ENCODE data around the gene ZCCHC10.

Gene ZCCHC10

GRCh38 chr5:133062276-133062675, 35.9 kb upstream of the ZCCHC10 start:
- Histone ChIP-seq H4K20me1 (ENCODE audit: insufficient read depth, low read length) (no peaks in the 10 kb centered on the region), H3K9ac (ENCODE audit: low read length) (no peak overlapping the region)

GRCh38 chr5:133059621-133060020, 33.3 kb upstream of the ZCCHC10 start:
- TF ChIP-seq, protein P1, sequence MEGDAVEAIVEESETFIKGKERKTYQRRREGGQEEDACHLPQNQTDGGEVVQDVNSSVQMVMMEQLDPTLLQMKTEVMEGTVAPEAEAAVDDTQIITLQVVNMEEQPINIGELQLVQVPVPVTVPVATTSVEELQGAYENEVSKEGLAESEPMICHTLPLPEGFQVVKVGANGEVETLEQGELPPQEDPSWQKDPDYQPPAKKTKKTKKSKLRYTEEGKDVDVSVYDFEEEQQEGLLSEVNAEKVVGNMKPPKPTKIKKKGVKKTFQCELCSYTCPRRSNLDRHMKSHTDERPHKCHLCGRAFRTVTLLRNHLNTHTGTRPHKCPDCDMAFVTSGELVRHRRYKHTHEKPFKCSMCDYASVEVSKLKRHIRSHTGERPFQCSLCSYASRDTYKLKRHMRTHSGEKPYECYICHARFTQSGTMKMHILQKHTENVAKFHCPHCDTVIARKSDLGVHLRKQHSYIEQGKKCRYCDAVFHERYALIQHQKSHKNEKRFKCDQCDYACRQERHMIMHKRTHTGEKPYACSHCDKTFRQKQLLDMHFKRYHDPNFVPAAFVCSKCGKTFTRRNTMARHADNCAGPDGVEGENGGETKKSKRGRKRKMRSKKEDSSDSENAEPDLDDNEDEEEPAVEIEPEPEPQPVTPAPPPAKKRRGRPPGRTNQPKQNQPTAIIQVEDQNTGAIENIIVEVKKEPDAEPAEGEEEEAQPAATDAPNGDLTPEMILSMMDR (IDR thresholded peaks at IDR 0.05; ENCODE audit: low read length), result no peak
- no peak for TF ChIP-seq EZH2 (IDR thresholded peaks at IDR 0.05; ENCODE audit: borderline replicate concordance, low read length)
- Histone ChIP-seq H3K4me3 (ENCODE audit: low read depth, low read length, poor library complexity, severe bottlenecking) (no peak overlapping the region), H3K4me1 (ENCODE audit: insufficient read depth, low read length, severe bottlenecking) (peaks cover 34% of the 10 kb centered on the region), H4K20me1 (ENCODE audit: insufficient read depth, low read length) (no peaks in the 10 kb centered on the region), H3K9me3 (ENCODE audit: low read length) (no peaks in the 10 kb centered on the region), H3K9ac (ENCODE audit: low read length) (no peak overlapping the region), H3K4me2 (ENCODE audit: low read length) (no peak overlapping the region), H3K79me2 (ENCODE audit: insufficient read depth, low read length) (peaks cover 98% of the 10 kb centered on the region), H3K36me3 (ENCODE audit: insufficient read depth, low read length) (peaks cover 44% of the 10 kb centered on the region), H3K27me3 (ENCODE audit: insufficient read depth, low read length) (no peaks in the 10 kb centered on the region), H2AFZ (ENCODE audit: low read length) (no peak overlapping the region), H3K27ac (ENCODE audit: low read depth, low read length, poor library complexity, severe bottlenecking) (no peak overlapping the region), H3F3A (ENCODE audit: insufficient read depth, low read length) (no peaks in the 10 kb centered on the region), H3K9me2 (ENCODE audit: low read depth, low read length) (no peaks in the 10 kb centered on the region)

More at GRCh38 chr5:133062276-133062675, 35.9 kb upstream of the ZCCHC10 start:
- H3K9me3 ChIP-seq (ENCODE audit: low read length), result no peaks in the 10 kb centered on the region
- peaks cover 62% of the 10 kb centered on the region for H3K36me3 ChIP-seq (ENCODE audit: insufficient read depth, low read length)
- H3K79me2 ChIP-seq (ENCODE audit: insufficient read depth, low read length), result peaks cover 88% of the 10 kb centered on the region
- no peak overlapping the region for H3K27ac ChIP-seq (ENCODE audit: low read depth, low read length, poor library complexity, severe bottlenecking)
- no peak overlapping the region for H3K4me3 ChIP-seq (ENCODE audit: low read depth, low read length, poor library complexity, severe bottlenecking)
- no peaks in the 10 kb centered on the region for H3K27me3 ChIP-seq (ENCODE audit: insufficient read depth, low read length)
- TF ChIP-seq, protein P1 (IDR thresholded peaks at IDR 0.05; ENCODE audit: low read length), result no peak
- TF ChIP-seq EZH2 (IDR thresholded peaks at IDR 0.05; ENCODE audit: borderline replicate concordance, low read length), result no peak
- no peak overlapping the region for H2AFZ ChIP-seq (ENCODE audit: low read length)
- H3K4me2 ChIP-seq (ENCODE audit: low read length), result no peak overlapping the region
- H3K9me2 ChIP-seq (ENCODE audit: low read depth, low read length), result no peaks in the 10 kb centered on the region
- peaks cover 12% of the 10 kb centered on the region for H3K4me1 ChIP-seq (ENCODE audit: insufficient read depth, low read length, severe bottlenecking)
- no peaks in the 10 kb centered on the region for H3F3A ChIP-seq (ENCODE audit: insufficient read depth, low read length)

GRCh38 chr5:133056891-133057290, 30.5 kb upstream of the ZCCHC10 start:
- H3K9ac ChIP-seq (ENCODE audit: low read length), result no peak overlapping the region
- no peaks in the 10 kb centered on the region for H3K9me3 ChIP-seq (ENCODE audit: low read length)
- no peaks in the 10 kb centered on the region for H3F3A ChIP-seq (ENCODE audit: insufficient read depth, low read length)
- H3K36me3 ChIP-seq (ENCODE audit: insufficient read depth, low read length), result peaks cover 43% of the 10 kb centered on the region
- H3K79me2 ChIP-seq (ENCODE audit: insufficient read depth, low read length), result peaks cover 99% of the 10 kb centered on the region
- no peaks in the 10 kb centered on the region for H3K27me3 ChIP-seq (ENCODE audit: insufficient read depth, low read length)
- no peak for TF ChIP-seq EZH2 (IDR thresholded peaks at IDR 0.05; ENCODE audit: borderline replicate concordance, low read length)
- TF ChIP-seq, protein P1 (IDR thresholded peaks at IDR 0.05; ENCODE audit: low read length), result no peak
- H3K4me1 ChIP-seq (ENCODE audit: insufficient read depth, low read length, severe bottlenecking), result peaks cover 48% of the 10 kb centered on the region
- no peak overlapping the region for H2AFZ ChIP-seq (ENCODE audit: low read length)
- no peaks in the 10 kb centered on the region for H3K9me2 ChIP-seq (ENCODE audit: low read depth, low read length)
- no peak overlapping the region for H3K4me2 ChIP-seq (ENCODE audit: low read length)
- no peak overlapping the region for H3K27ac ChIP-seq (ENCODE audit: low read depth, low read length, poor library complexity, severe bottlenecking)
- no peaks in the 10 kb centered on the region for H4K20me1 ChIP-seq (ENCODE audit: insufficient read depth, low read length)
- no peak overlapping the region for H3K4me3 ChIP-seq (ENCODE audit: low read depth, low read length, poor library complexity, severe bottlenecking)

All from OCI-LY1 (cell line).